GM15510 (cell line): ENCODE results near the gene TGM5.

Experiments
- POLR2A ChIP-seq: IDR thresholded peaks from 3 replicates; pipeline ENCODE4 v1.6.1; 2011; ENCODE audit warnings: borderline replicate concordance; ENCODE audit not compliant: insufficient read length; ENCODE audit errors: extremely low read depth

Gene TGM5

GRCh38 chr15:43260011-43260615 is 6.6 kb downstream of the TGM5 start:
- no peak for TF ChIP-seq POLR2A

- TF ChIP-seq POLR2A: no peak
Measured at GRCh38 chr15:43258781-43259180, 7.9 kb downstream of the TGM5 start.

- no peak for TF ChIP-seq POLR2A
Measured at GRCh38 chr15:43256341-43256740, 10.4 kb downstream of the TGM5 start.

GRCh38 chr15:43255376-43255775 is 11.4 kb downstream of the TGM5 start:
- no peak for TF ChIP-seq POLR2A

- TF ChIP-seq POLR2A: no peak
Measured at GRCh38 chr15:43253431-43254403, 13.0 kb downstream of the TGM5 start.

- TF ChIP-seq POLR2A: no peak
Measured at GRCh38 chr15:43251871-43252250, 14.9 kb downstream of the TGM5 start.

- TF ChIP-seq POLR2A: no peak
Measured at GRCh38 chr15:43251185-43251870, 15.4 kb downstream of the TGM5 start.

GRCh38 chr15:43250785-43251184 is 15.9 kb downstream of the TGM5 start:
- TF ChIP-seq POLR2A: no peak

GRCh38 chr15:43249699-43250203 is 17.0 kb downstream of the TGM5 start:
- no peak for TF ChIP-seq POLR2A

GRCh38 chr15:43249236-43249635 is 17.5 kb downstream of the TGM5 start:
- TF ChIP-seq POLR2A: no peak

GRCh38 chr15:43246261-43246774 is 20.4 kb downstream of the TGM5 start:
- no peak for TF ChIP-seq POLR2A

- TF ChIP-seq POLR2A: no peak
Measured at GRCh38 chr15:43244092-43244491, 22.6 kb downstream of the TGM5 start.

- no peak for TF ChIP-seq POLR2A
Measured at GRCh38 chr15:43243020-43243645, 23.6 kb downstream of the TGM5 start.

- no peak for TF ChIP-seq POLR2A
Measured at GRCh38 chr15:43242616-43243015, 24.1 kb downstream of the TGM5 start.

GRCh38 chr15:43241100-43241499 is 25.6 kb downstream of the TGM5 start:
- TF ChIP-seq POLR2A: no peak

- TF ChIP-seq POLR2A: no peak
Measured at GRCh38 chr15:43239732-43240491, 26.8 kb downstream of the TGM5 start.
